ENCODE data around the gene FDXR. TPM values are rescaled to one million over a fixed set of nuclear protein-coding genes. Genes with fewer than 3 reads are reported as not detected.

Gene FDXR
- total and polyA plus RNA-seq, 9 of the 15 experiments (the other 6 are each of a cell fraction or from before 2014, with no cell fraction given), result 0.89 to 70.7 (median 30.9) TPM

- 0 out of 2 replicates have a peak, but pooled peaks have one; percentile 52 for TF ChIP-seq HMGXB4 (CRISPR knock-in tag; IDR thresholded peaks at IDR 0.05)
- TF ChIP-seq RFX1 (IDR thresholded peaks at IDR 0.05), result no peak
- TF ChIP-seq TFAP4 (CRISPR knock-in tag; IDR thresholded peaks at IDR 0.05; ENCODE audit: borderline replicate concordance), result peak; percentile 92
- TF ChIP-seq ZNF395 (CRISPR knock-in tag; IDR thresholded peaks at IDR 0.05), result peak; percentile 26; the same call in 1 of the 2 replicates
- TF ChIP-seq JUND (IDR thresholded peaks at IDR 0.05; ENCODE audit: borderline replicate concordance, low read depth, low read length), result no peak
- TF ChIP-seq JUND (tag; IDR thresholded peaks at IDR 0.05; ENCODE audit: borderline replicate concordance, low read depth, low read length), result no peak
- no peak for TF ChIP-seq WHSC1 (IDR thresholded peaks at IDR 0.05; ENCODE audit: low read length)
- peak; percentile 66 for TF ChIP-seq ZFX (CRISPR knock-in tag; IDR thresholded peaks at IDR 0.05)
- peak; percentile 64 for TF ChIP-seq EHMT2 (IDR thresholded peaks at IDR 0.05)
- no peak for TF ChIP-seq NFRKB (IDR thresholded peaks at IDR 0.05; ENCODE audit: low read depth)
- peak; percentile 41; the same call in 1 of the 2 replicates for TF ChIP-seq ZNF263 (CRISPR knock-in tag; IDR thresholded peaks at IDR 0.05; ENCODE audit: borderline replicate concordance)
- TF ChIP-seq SRF (CRISPR knock-in tag; IDR thresholded peaks at IDR 0.05), result no peak
Observed at GRCh38 chr17:74852237-74853047, 20.4 kb downstream of the FDXR start (continued).
